Osteoblast (primary cell): ENCODE data around the gene EPB41L5. TPM values are rescaled to one million over a fixed set of nuclear protein-coding genes. Genes with fewer than 3 reads are reported as not detected.

Experiments used
- DNase-seq: peaks from one replicate; pipeline ENCODE4 v3.0.0; 2011; ENCODE audit warnings: low spot score, mixed read lengths; ENCODE audit not compliant: insufficient read length; ENCODE audit errors: missing footprints
- H2AFZ ChIP-seq: 2 replicates; pipeline ENCODE4 v1.6.0; 2011; ENCODE audit warnings: mild to moderate bottlenecking, low read length
- H3K27ac ChIP-seq: 2 replicates; pipeline ENCODE4 v1.5.1; 2011; ENCODE audit warnings: mild to moderate bottlenecking, low read depth, low read length, moderate library complexity
- H3K27me3 ChIP-seq: 2 replicates; pipeline ENCODE4 v1.6.0; 2012; ENCODE audit warnings: mild to moderate bottlenecking, control low read depth, inconsistent platforms, low read length, moderate library complexity; ENCODE audit not compliant: insufficient read depth
- H3K36me3 ChIP-seq: 2 replicates; pipeline ENCODE4 v1.5.1; 2011; ENCODE audit warnings: mild to moderate bottlenecking, low read length, control low read depth, moderate library complexity; ENCODE audit not compliant: insufficient read depth
- H3K4me1 ChIP-seq: 2 replicates; pipeline ENCODE4 v1.5.1; 2011; ENCODE audit warnings: mild to moderate bottlenecking, low read length, control low read depth, moderate library complexity; ENCODE audit not compliant: insufficient read depth
- H3K4me2 ChIP-seq: 2 replicates; pipeline ENCODE4 v1.6.0; 2011; ENCODE audit warnings: mild to moderate bottlenecking, low read length; ENCODE audit not compliant: insufficient read depth
- H3K4me3 ChIP-seq: fragments of 200-600 bp; sonication (generic); 3 replicates; pipeline ENCODE4 v1.5.1; 2012; ENCODE audit warnings: mild to moderate bottlenecking, low read length, inconsistent platforms; ENCODE audit not compliant: insufficient read depth
- H3K79me2 ChIP-seq: 2 replicates; pipeline ENCODE4 v1.6.0; 2012; ENCODE audit warnings: mild to moderate bottlenecking, low read length, control low read depth, inconsistent platforms; ENCODE audit not compliant: insufficient read depth
- H3K9me3 ChIP-seq: 2 replicates; pipeline ENCODE4 v1.5.1; 2011; ENCODE audit warnings: low read depth, low read length, control low read depth
- H4K20me1 ChIP-seq: 2 replicates; pipeline ENCODE4 v1.6.0; 2012; ENCODE audit warnings: mild to moderate bottlenecking, low read length, control low read depth; ENCODE audit not compliant: insufficient read depth
- CTCF ChIP-seq: IDR thresholded peaks from 2 replicates; pipeline ENCODE4 v1.5.1; 2011; ENCODE audit warnings: mild to moderate bottlenecking, low read depth, low read length, moderate library complexity; ENCODE audit errors: extremely low read depth
- total RNA-seq: library from RNA; depleted of rRNA; stranded (reverse); fragments of >200 nt; gene quantifications from 2 replicates; pipeline ENCODE4 v1.2.3, GENCODE V29; 2012

Gene EPB41L5
- total RNA-seq, 1 donor = 9.4 TPM

GRCh38 chr2:120005834-120006521, 6.9 kb upstream of the EPB41L5 start:
- H3K27ac ChIP-seq = no peak overlapping the region
- no peak overlapping the region for H2AFZ ChIP-seq
- H3K4me3 ChIP-seq = no peak overlapping the region
- no peaks in the 10 kb centered on the region for H3K36me3 ChIP-seq
- no peaks in the 10 kb centered on the region for H4K20me1 ChIP-seq
- no peaks in the 10 kb centered on the region for H3K4me1 ChIP-seq
- H3K4me2 ChIP-seq = no peak overlapping the region
- no peaks in the 10 kb centered on the region for H3K27me3 ChIP-seq
- no peaks in the 10 kb centered on the region for H3K9me3 ChIP-seq
- H3K79me2 ChIP-seq = no peaks in the 10 kb centered on the region
- no peak for DNase-seq
- TF ChIP-seq CTCF = no peak

GRCh38 chr2:120007851-120008250, 5.0 kb upstream of the EPB41L5 start:
- H3K4me1 ChIP-seq = peaks cover 5% of the 10 kb centered on the region
- DNase-seq = no peak

GRCh38 chr2:120012363-120012762, 514 bp upstream of the EPB41L5 start:
- no peaks in the 10 kb centered on the region for H3K79me2 ChIP-seq
- peak overlapping the region; percentile 86 for H3K4me3 ChIP-seq
- no peak for DNase-seq
- H3K27me3 ChIP-seq = no peaks in the 10 kb centered on the region
- H3K4me1 ChIP-seq = peaks cover 10% of the 10 kb centered on the region
- TF ChIP-seq CTCF = no peak
- H3K27ac ChIP-seq = no peak overlapping the region
- no peaks in the 10 kb centered on the region for H3K36me3 ChIP-seq
- H3K9me3 ChIP-seq = no peaks in the 10 kb centered on the region
- no peaks in the 10 kb centered on the region for H4K20me1 ChIP-seq
- peak overlapping the region; percentile 83 for H3K4me2 ChIP-seq
- peak overlapping the region; percentile 71 for H2AFZ ChIP-seq

More at GRCh38 chr2:120007851-120008250, 5.0 kb upstream of the EPB41L5 start:
- H3K4me3 ChIP-seq = no peak overlapping the region
- H4K20me1 ChIP-seq = no peaks in the 10 kb centered on the region
- H3K9me3 ChIP-seq = no peaks in the 10 kb centered on the region
- no peaks in the 10 kb centered on the region for H3K36me3 ChIP-seq
- no peaks in the 10 kb centered on the region for H3K27me3 ChIP-seq
- H3K79me2 ChIP-seq = no peaks in the 10 kb centered on the region
- TF ChIP-seq CTCF = no peak
- H2AFZ ChIP-seq = no peak overlapping the region
- H3K4me2 ChIP-seq = no peak overlapping the region
- H3K27ac ChIP-seq = no peak overlapping the region

GRCh38 chr2:120013597-120014223, 833 bp downstream of the EPB41L5 start:
- DNase-seq = no peak
- H3K4me1 ChIP-seq = peaks cover 10% of the 10 kb centered on the region
- no peak for TF ChIP-seq CTCF
- H3K4me3 ChIP-seq = peak overlapping the region; percentile 86
- H3K27ac ChIP-seq = no peak overlapping the region
- no peaks in the 10 kb centered on the region for H3K79me2 ChIP-seq
- no peaks in the 10 kb centered on the region for H3K36me3 ChIP-seq
- H3K4me2 ChIP-seq = peak overlapping the region; percentile 83
- H2AFZ ChIP-seq = peak overlapping the region; percentile 83
- H4K20me1 ChIP-seq = no peaks in the 10 kb centered on the region
- no peaks in the 10 kb centered on the region for H3K9me3 ChIP-seq
- no peaks in the 10 kb centered on the region for H3K27me3 ChIP-seq
